Activated naive CD8-positive, alpha-beta T cell treated with anti-CD3 and anti-CD28 coated beads, Interleukin-2, amount 10 ng/mL, durations not matched to agents 7 days and 5 days (primary cell): ENCODE results near the gene ADK. TPM values are rescaled to one million over a fixed set of nuclear protein-coding genes. Genes with fewer than 3 reads are reported as not detected.
"Not testable (repeated sequence)": the region's sequence is repeated elsewhere in the genome, so short reads cannot be mapped to it uniquely, and the experiment has no call there.

Experiments used
- ATAC-seq: fragments of 150-1000 bp; cut with Tn5 transposase; one replicate; pipeline ENCODE4 v1.10.0; 2021; ENCODE audit warnings: low read depth, moderate library complexity
- POLR2A ChIA-PET: fragments of 350-600 bp; sonication (Branson Sonifier 250); formaldehyde crosslinking; loops from one replicate; lab custom pipeline; 2021; ENCODE audit warnings: antibody characterized with exemption; lab: Charles Lee
- DNase-seq: peaks from one replicate; pipeline ENCODE4 v3.0.0; 2021
- H3K27ac Mint-ChIP-seq: one replicate; pipeline ENCODE4 v1.8.0; 2022; ENCODE audit warnings: mild to moderate bottlenecking, mixed read lengths
- H3K27me3 Mint-ChIP-seq: one replicate; pipeline ENCODE4 v1.8.0; 2022; ENCODE audit warnings: mild to moderate bottlenecking, moderate library complexity, mixed read lengths
- H3K36me3 Mint-ChIP-seq: one replicate; pipeline ENCODE4 v1.8.0; 2021; ENCODE audit warnings: mild to moderate bottlenecking, mixed read lengths
- H3K4me1 Mint-ChIP-seq: one replicate; pipeline ENCODE4 v1.8.0; 2021; ENCODE audit warnings: mixed read lengths
- H3K4me3 Mint-ChIP-seq: one replicate; pipeline ENCODE4 v1.8.0; 2022; ENCODE audit warnings: mild to moderate bottlenecking, moderate library complexity, mixed read lengths
- H3K9me3 Mint-ChIP-seq: one replicate; pipeline ENCODE4 v1.8.0; 2021; ENCODE audit warnings: mixed read lengths
- total RNA-seq, 2 experiments: library from RNA; stranded (reverse); gene quantifications; one replicate each; pipeline ENCODE4 v1.2.3, GENCODE V29; 2021

Gene ADK
- total RNA-seq, 2 experiments from 2014 or later = 31.6 to 37.9 TPM

DNA sequence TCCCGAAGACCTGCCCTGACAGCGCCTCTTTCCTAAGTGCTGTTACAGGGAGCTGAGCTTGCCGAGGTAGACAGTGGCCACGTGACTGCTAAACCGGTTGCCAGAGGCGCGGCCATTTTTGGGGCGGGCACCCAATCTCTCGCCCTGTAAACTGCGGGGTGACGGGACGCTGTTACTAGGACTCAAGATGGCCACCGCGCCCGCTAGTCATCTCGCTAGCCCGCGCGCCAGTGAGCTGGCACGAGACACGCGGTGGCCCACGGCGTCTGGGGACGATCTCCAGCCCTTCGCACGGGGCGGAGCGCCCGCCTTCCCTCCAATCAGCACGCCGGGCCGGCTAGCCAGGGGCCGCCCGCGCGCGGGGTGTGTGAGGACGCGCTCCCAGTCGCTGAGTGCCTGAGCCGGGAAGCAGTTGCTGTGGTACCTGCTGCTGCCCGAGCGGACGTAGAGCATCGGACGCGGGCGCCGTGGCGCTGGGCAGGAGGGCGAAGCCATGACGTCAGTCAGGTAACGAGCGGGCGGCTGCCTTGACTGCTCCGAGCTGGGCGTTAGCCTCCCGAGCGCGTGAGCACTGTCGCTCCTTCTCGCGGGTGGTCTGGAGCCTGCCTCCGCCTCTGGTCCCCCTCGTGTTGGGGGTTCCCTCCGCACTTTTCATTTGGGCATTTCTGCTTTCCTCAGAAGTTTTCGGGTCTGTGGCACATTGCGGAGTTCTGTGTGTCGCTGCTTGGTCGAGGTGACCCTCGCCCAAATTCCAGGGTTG is 25.5 kb downstream of the ADK start:
- POLR2A ChIA-PET = interaction anchor here (0.6 to 1.4 kb wide), 7 partner anchors 11 to 382 kb away, joined by 3 to 8 read pairs (median 4); partner anchors contain the start of genes ADK and AP3M1
- no peaks in the 10 kb centered on the region for H3K36me3 Mint-ChIP-seq
- H3K27ac Mint-ChIP-seq = peak overlapping the region; percentile 94
- peak; percentile 95 for ATAC-seq
- peaks cover 31% of the 10 kb centered on the region for H3K4me1 Mint-ChIP-seq
- DNase-seq = peak; percentile 93
- H3K27me3 Mint-ChIP-seq = no peaks in the 10 kb centered on the region
- no peaks in the 10 kb centered on the region for H3K9me3 Mint-ChIP-seq
- peak overlapping the region; percentile 92 for H3K4me3 Mint-ChIP-seq

- Mint-ChIP-seq H3K27ac (peak overlapping the region; percentile 94), H3K4me1 (peaks cover 35% of the 10 kb centered on the region)
- ATAC-seq = no peak
These were observed 26.2 kb downstream of the ADK start for GRCh38 chr10:74177140-74177677.

DNA sequence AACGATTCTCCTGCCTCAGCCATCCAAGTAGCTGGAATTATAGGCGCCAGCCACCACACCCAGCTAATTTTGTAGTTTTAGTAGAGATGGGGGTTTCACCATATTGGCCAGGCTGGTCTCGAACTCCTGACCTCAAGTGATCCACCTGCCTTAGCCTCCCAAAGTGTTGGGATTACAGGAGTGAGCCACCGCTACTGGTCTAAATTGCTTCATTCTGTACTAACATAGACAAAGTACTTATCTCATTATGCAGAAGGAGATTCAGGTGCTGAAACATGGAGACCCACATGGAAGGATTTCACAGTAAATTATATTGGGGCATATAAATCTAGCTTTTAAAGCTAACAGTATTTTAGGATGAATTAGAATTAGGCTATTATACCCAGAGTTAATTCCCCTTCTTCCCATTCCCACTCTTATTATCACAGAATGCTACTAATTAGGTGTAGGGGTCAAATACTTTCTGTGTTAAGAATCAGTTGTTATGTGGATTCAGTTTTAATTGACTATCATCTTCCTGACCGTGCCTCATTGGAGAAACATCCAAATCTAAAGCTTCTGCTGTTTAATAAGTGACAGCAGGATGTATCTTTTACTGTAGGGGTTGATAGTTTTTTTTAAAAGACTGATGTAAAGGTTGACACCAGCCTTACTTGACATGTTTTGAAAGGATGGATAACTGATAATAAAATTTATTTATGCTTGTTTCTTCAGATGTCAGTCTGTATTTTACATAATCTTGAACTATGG is 27.2 kb downstream of the ADK start:
- POLR2A ChIA-PET = interaction anchor here (0.6 to 1.9 kb wide), 7 partner anchors 11 to 1056 kb away, joined by 3 to 11 read pairs (median 4); partner anchors contain the start of gene ADK
- Mint-ChIP-seq H3K9me3 (no peaks in the 10 kb centered on the region), H3K36me3 (no peaks in the 10 kb centered on the region), H3K27me3 (no peaks in the 10 kb centered on the region), H3K4me3 (peak overlapping the region; percentile 35), H3K4me1 (peaks cover 36% of the 10 kb centered on the region), H3K27ac (no peak overlapping the region)
- ATAC-seq = no peak
- DNase-seq = no peak

More at GRCh38 chr10:74177140-74177677, 26.2 kb downstream of the ADK start:
- Mint-ChIP-seq H3K9me3 (no peaks in the 10 kb centered on the region), H3K27me3 (no peaks in the 10 kb centered on the region), H3K4me3 (peak overlapping the region; percentile 92), H3K36me3 (no peaks in the 10 kb centered on the region)
- POLR2A ChIA-PET = interaction anchor here (0.6 to 1.9 kb wide), 6 partner anchors 11 to 382 kb away, joined by 3 to 11 read pairs (median 4); partner anchors contain the start of gene ADK
- no peak for DNase-seq

DNA sequence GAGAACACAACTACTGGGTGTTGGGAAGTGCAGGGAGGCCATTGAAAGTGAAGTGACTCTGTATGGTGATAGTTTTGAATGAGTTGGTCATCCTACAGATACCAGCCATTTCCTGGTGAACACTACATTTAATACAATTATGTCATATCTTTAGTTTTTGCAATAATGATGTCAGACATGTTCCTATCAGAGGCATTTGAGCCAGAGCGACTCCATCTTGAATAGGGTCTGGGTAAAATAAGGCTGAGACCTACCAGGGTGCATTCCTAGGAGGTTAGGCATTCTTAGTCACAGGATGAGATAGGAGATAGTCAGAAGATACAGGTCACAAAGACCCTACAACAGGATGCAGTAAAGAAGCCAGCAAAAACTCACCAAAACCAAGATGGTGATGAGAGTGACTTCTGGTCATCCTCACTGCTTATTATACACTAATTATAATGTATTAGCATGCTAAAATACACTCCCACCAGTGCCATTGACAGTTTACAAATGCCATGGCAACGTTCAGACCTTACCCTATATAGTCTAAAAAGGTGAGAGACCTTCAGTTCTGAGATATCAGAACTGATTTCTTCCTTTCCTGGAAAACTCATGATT is 28.2 kb downstream of the ADK start:
- DNase-seq (no peak), ATAC-seq (no peak)
- H3K36me3 Mint-ChIP-seq = no peaks in the 10 kb centered on the region
- POLR2A ChIA-PET = interaction anchor here (1.5 to 1.9 kb wide), 2 partner anchors 10 to 55 kb away, joined by 4 to 11 read pairs; no protein-coding TSS in a partner anchor
- H3K9me3 Mint-ChIP-seq = no peaks in the 10 kb centered on the region
- H3K4me1 Mint-ChIP-seq = peaks cover 36% of the 10 kb centered on the region
- no peak overlapping the region for H3K27ac Mint-ChIP-seq
- no peak overlapping the region for H3K4me3 Mint-ChIP-seq
- H3K27me3 Mint-ChIP-seq = no peaks in the 10 kb centered on the region

DNA sequence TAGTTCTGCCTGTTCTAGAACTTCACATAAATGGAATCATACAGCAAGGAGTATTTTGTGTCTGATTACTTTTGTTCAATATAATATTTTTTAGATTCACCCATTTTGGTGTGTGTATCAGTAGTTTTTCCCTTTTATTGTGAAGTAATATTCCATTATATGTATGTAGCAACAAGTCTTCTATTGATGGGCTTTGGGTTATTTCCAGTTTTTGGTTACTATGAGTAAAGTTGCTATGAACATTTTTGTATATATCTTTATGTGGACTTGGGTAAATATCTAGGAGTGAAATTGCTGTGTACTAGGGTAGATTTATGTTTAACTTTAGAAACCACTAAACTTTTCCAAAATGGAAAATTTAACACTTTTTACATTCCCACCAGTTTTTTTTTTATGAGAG is 35.7 kb downstream of the ADK start:
- no peaks in the 10 kb centered on the region for H3K9me3 Mint-ChIP-seq

GRCh38 chr10:74187237-74187636 is 36.2 kb downstream of the ADK start:
- Mint-ChIP-seq H3K27me3 (no peaks in the 10 kb centered on the region), H3K27ac (no peak overlapping the region), H3K4me3 (no peak overlapping the region), H3K36me3 (peaks cover 3% of the 10 kb centered on the region), H3K9me3 (no peaks in the 10 kb centered on the region), H3K4me1 (peaks cover 21% of the 10 kb centered on the region)
- POLR2A ChIA-PET = interaction anchor here (1.0 kb wide), 1 partner anchor 10 kb away, joined by 4 read pairs; no protein-coding TSS in a partner anchor
- DNase-seq = no peak
- ATAC-seq = no peak

More for the DNA sequence above, 35.7 kb downstream of the ADK start:
- POLR2A ChIA-PET = no interaction called here
- Mint-ChIP-seq H3K36me3 (peaks cover 3% of the 10 kb centered on the region), H3K4me3 (no peak overlapping the region), H3K27ac (no peak overlapping the region), H3K4me1 (peaks cover 25% of the 10 kb centered on the region), H3K27me3 (no peaks in the 10 kb centered on the region)
- no peak for ATAC-seq
- DNase-seq = no peak

DNA sequence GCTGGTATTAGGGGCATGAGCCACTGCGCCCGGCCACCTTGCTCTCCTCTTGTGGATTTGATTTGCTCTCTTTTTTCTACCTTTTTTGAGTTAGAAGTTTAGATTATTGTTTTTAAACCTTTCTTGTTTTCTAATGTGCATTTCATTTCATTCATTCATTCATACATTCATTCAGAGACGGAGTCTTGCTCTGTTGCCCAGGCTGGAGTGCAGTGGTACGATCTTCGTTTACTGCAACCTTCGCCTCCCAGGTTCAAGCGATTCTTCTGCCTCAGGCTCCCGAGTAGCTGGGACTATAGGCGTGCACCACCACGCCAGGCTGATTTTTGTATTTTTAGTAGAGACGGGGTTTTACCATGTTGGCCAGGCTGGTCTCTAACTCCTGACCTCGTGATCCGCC is 37.6 kb downstream of the ADK start:
- not testable (repeated sequence) for H3K9me3 Mint-ChIP-seq, H3K27me3 Mint-ChIP-seq, H3K36me3 Mint-ChIP-seq, H3K27ac Mint-ChIP-seq, ATAC-seq, H3K4me3 Mint-ChIP-seq, DNase-seq
- POLR2A ChIA-PET = interaction anchor here (1.5 to 1.8 kb wide), 2 partner anchors 10 to 22 kb away, joined by 4 to 11 read pairs; no protein-coding TSS in a partner anchor
- H3K4me1 Mint-ChIP-seq = peaks cover 25% of the 10 kb centered on the region

DNA sequence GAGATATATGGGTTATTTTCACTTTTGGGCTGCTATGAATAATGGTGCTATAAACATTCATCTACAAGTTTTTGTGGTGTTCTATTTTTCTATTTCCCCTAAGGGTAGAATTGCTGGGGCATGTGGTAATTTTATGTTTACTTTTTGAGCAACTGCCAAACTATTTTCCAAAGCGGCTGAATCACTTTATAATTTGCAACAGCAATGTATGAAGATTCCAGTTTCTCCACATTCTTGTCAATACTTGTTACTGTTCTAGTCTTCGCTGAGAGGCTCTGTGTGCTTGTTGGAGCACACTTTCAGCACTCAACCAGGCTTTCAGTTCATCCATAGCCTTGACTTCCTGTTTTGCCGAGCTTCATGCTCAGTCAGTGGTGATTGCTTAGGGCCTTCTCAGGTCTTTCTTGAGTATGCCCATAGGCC is 39.0 kb downstream of the ADK start:
- peaks cover 37% of the 10 kb centered on the region for H3K4me1 Mint-ChIP-seq
- peak overlapping the region; percentile 46 for H3K4me3 Mint-ChIP-seq
- no peaks in the 10 kb centered on the region for H3K9me3 Mint-ChIP-seq
- peak; percentile 86 for ATAC-seq
- POLR2A ChIA-PET = interaction anchor here (0.6 to 1.8 kb wide), 10 partner anchors 10 to 1021 kb away, joined by 3 to 11 read pairs (median 4); partner anchors contain the start of genes ADK, AP3M1 and VDAC2
- H3K27ac Mint-ChIP-seq = peak overlapping the region; percentile 87
- peaks cover 7% of the 10 kb centered on the region for H3K36me3 Mint-ChIP-seq
- DNase-seq = no peak
- no peaks in the 10 kb centered on the region for H3K27me3 Mint-ChIP-seq

DNA sequence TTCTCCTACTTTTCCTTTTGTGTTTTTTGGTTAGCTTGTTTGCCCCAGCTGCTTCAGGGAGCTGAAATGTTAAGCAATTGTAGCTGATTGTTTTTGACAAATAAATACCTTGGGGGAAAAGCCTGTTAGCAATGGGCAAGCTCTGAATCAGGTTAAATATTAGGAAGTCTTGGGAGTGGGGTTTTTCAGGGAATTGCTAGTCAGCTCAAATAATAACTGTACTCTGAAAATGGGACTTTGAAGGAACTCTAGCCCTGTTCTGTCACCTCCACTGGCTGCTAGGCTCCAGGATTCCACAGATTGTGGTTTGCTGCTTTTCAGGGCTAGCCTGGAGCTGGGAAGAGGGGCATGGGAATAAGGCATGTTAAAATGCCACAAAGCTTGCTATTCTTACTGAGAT is 39.5 kb downstream of the ADK start:
- POLR2A ChIA-PET = interaction anchor here (0.7 to 1.8 kb wide), 8 partner anchors 12 to 1020 kb away, joined by 3 to 11 read pairs (median 4); partner anchors contain the start of genes ADK, AP3M1, VCL and VDAC2
- H3K27me3 Mint-ChIP-seq = no peaks in the 10 kb centered on the region
- H3K9me3 Mint-ChIP-seq = no peaks in the 10 kb centered on the region
- H3K4me3 Mint-ChIP-seq = peak overlapping the region; percentile 46
- no peak for ATAC-seq
- DNase-seq = no peak
- peaks cover 37% of the 10 kb centered on the region for H3K4me1 Mint-ChIP-seq
- H3K27ac Mint-ChIP-seq = peak overlapping the region; percentile 87
- H3K36me3 Mint-ChIP-seq = peaks cover 6% of the 10 kb centered on the region

- DNase-seq (no peak), ATAC-seq (peak; percentile 76)
- Mint-ChIP-seq H3K4me1 (peaks cover 32% of the 10 kb centered on the region), H3K27ac (peak overlapping the region; percentile 50), H3K9me3 (no peaks in the 10 kb centered on the region), H3K36me3 (peaks cover 11% of the 10 kb centered on the region), H3K27me3 (no peaks in the 10 kb centered on the region), H3K4me3 (no peak overlapping the region)
- POLR2A ChIA-PET = no interaction called here
These were observed 43.5 kb downstream of the ADK start for GRCh38 chr10:74194545-74194944.

GRCh38 chr10:74194999-74195398 is 44.0 kb downstream of the ADK start:
- H3K9me3 Mint-ChIP-seq = no peaks in the 10 kb centered on the region
- POLR2A ChIA-PET = no interaction called here
- ATAC-seq = no peak
- no peaks in the 10 kb centered on the region for H3K27me3 Mint-ChIP-seq
- no peak for DNase-seq
- H3K36me3 Mint-ChIP-seq = peaks cover 11% of the 10 kb centered on the region
- H3K4me3 Mint-ChIP-seq = no peak overlapping the region
- H3K4me1 Mint-ChIP-seq = peaks cover 28% of the 10 kb centered on the region
- peak overlapping the region; percentile 76 for H3K27ac Mint-ChIP-seq

DNA sequence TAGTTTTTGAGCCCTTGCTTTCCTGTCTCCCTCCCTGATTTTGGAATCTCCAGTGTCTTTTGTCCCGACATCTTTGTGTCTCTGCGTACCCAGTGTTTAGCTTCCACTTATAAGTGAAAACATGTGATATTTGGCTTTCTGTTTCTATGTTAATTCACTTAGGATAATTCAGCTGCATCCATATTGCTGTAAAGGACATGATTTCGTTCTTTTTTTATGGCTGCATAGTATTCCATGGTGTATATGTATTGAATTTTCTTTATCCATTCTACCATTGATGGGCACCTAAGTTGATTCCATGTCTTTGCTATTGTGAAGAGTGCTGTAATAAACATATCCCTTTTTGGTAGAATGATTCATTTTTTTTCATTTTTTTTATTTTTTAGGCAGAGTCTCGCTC is 48.3 kb downstream of the ADK start:
- POLR2A ChIA-PET = no interaction called here
- Mint-ChIP-seq H3K27me3 (no peaks in the 10 kb centered on the region), H3K27ac (no peak overlapping the region), H3K36me3 (peaks cover 11% of the 10 kb centered on the region), H3K4me3 (no peak overlapping the region), H3K9me3 (no peaks in the 10 kb centered on the region), H3K4me1 (peaks cover 10% of the 10 kb centered on the region)
- no peak for ATAC-seq
- no peak for DNase-seq
